ENCODE measurements around the gene MACROD1. TPM values are rescaled to one million over a fixed set of nuclear protein-coding genes. Genes with fewer than 3 reads are reported as not detected.

MACROD1 gene
- total RNA-seq, 4 donors from 2014 or later = 10.4 to 31.5 (median 19.5) TPM

DNA sequence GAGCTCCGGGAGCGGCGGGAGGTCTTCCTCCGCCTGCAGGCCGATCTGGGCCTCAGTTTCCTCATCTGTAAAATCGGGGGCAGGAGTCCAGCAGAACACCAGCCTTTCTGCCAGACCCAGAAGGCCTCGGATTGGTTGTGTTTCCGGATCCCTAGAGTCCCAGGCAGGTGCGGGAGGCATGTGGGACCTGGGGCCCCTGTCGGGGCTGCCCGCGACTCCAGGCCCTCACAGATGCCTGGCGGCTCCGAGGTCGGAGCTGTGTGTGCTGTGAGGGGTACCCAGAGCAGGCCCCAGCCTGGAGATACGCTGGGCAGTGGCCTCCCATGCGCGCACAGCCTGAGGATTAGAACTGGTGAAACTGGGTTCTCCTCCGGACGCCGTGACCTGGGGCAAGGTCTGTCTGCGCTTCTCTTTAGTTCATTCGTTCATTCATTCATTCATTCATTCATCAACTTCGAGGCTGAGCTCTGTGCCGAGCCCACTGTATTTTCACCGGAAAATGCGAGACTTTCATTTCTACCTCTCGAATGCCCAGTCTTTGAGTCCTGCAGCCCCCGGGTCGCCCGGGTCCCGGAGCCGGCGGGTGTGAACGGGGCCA lies 105.6 kb downstream of the MACROD1 start:
- Histone ChIP-seq H3K4me1 (peaks cover 0 to 23% (median 5%) of the 10 kb centered on the region in 3 donors), H3K4me3 (peak overlapping the region in 3 of 4 donors; percentile 23 to 59 (median 38)), H3K36me3 (no peaks in the 10 kb centered on the region), H3K9me3 (no peaks in the 10 kb centered on the region), H3K27ac (no peak overlapping the region), H3K27me3 (peaks cover 0 to 29% (median 0%) of the 10 kb centered on the region in 4 donors)
- DNase-seq = no peak
- intact Hi-C loops (cut with DNase I) = no loop called here
- TF ChIP-seq, protein P1, sequence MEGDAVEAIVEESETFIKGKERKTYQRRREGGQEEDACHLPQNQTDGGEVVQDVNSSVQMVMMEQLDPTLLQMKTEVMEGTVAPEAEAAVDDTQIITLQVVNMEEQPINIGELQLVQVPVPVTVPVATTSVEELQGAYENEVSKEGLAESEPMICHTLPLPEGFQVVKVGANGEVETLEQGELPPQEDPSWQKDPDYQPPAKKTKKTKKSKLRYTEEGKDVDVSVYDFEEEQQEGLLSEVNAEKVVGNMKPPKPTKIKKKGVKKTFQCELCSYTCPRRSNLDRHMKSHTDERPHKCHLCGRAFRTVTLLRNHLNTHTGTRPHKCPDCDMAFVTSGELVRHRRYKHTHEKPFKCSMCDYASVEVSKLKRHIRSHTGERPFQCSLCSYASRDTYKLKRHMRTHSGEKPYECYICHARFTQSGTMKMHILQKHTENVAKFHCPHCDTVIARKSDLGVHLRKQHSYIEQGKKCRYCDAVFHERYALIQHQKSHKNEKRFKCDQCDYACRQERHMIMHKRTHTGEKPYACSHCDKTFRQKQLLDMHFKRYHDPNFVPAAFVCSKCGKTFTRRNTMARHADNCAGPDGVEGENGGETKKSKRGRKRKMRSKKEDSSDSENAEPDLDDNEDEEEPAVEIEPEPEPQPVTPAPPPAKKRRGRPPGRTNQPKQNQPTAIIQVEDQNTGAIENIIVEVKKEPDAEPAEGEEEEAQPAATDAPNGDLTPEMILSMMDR (IDR thresholded peaks at IDR 0.05) = no peak
- no peak for TF ChIP-seq POLR2A (IDR thresholded peaks at IDR 0.05)
- 0 to 39% methylated on average over 1 to 25 of the region's 35 CpGs for WGBS, 2 donors

DNA sequence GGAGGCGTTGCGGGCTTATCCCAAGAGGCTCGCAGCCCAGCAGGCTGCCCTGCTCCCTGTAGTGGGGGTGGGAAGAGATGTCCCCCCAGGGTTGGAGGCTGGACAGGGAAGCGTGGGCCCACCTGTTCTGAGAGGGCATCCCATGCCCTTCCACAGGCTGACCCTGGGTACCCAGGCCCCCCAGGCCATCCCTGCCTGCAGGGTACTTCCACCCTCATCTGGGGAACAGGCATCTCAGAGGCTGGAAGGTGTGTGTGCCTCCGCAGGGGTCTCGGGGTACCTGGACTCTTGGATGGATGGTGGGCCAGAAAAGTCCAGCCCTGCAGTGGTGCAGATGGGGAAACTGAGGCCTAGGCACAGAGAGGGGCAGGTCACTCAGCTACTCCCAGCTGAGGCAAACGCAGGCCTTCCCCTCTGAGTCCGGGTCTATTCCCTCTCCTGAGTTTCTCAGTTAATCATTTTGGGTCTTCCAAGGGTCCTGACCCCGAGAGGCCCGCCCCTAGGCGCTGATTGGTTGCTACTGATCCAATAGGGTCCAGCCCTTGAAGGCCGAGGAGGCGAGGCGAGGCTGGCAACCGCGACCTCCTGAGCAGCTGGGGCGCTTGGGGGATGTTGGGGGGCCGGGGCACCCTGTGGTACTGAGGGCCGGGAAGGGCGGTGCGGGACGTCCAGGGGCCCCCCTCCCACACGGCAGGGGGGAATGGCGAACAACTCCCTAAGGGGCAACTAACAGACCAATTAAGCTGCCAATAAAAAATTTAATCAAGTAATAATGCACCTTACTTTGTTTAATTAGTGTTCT lies 106.4 kb downstream of the MACROD1 start:
- H3K9me3 ChIP-seq = no peaks in the 10 kb centered on the region
- H3K4me1 ChIP-seq = peaks cover 0 to 15% (median 5%) of the 10 kb centered on the region in 3 donors
- TF ChIP-seq, protein P1 (IDR thresholded peaks at IDR 0.05) = no peak
- no peak for TF ChIP-seq POLR2A (IDR thresholded peaks at IDR 0.05)
- no peaks in the 10 kb centered on the region for H3K36me3 ChIP-seq
- peaks cover 0 to 29% (median 0%) of the 10 kb centered on the region in 4 donors for H3K27me3 ChIP-seq
- intact Hi-C loops (cut with DNase I) = no loop called here
- H3K27ac ChIP-seq = no peak overlapping the region
- no peak overlapping the region for H3K4me3 ChIP-seq
- no peak for DNase-seq
- WGBS, 2 donors = 83% methylated on average over 10 of the region's 24 CpGs; no CpG with 5 or more reads in 1 of the 2 donors

DNA sequence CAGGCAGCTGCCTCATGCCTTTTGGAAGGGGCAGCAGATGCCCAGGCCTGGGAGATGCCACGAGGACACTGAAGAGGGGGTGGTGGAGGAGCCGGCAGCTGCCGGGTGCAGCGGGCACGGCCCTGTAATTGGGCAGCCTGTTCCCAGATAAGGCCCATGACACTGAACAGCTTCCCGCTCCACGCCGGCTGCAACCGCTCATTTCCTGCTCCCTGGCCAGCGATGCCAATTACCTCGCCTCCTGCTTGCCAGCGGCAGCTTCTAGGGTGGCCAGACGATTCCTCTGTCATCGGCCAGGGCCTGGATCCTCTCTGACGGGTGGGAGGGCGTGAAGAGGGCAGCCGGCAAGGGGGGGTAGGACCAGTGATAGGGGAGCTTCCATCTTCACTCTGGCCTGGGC lies 107.4 kb downstream of the MACROD1 start:
- WGBS, 2 donors = 88% methylated on average over 11 of the region's 17 CpGs; no CpG with 5 or more reads in 1 of the 2 donors
- TF ChIP-seq, protein P1 (IDR thresholded peaks at IDR 0.05) = no peak
- no peak for TF ChIP-seq POLR2A (IDR thresholded peaks at IDR 0.05)
- no peaks in the 10 kb centered on the region for H3K9me3 ChIP-seq

DNA sequence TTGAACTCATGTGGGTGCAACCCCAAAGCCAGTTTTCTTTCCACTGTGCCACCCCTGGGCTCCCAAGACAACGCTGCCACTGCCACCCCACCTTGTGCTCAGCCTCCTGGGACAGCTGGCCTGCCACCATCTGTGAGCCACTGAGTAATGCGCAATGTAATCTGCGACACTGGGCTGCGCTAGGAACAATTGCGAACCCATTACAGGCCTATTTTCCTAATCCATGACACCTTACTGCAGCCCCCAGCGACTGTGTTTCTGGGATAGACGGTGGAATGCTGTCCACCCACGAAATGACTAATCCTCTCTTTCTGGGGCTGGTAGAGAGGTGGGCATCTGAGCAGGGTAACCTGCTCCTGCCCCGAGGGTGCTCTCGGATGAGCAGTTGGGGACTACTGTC lies 108.0 kb downstream of the MACROD1 start:
- TF ChIP-seq, protein P1 (IDR thresholded peaks at IDR 0.05) = no peak
- no peak for TF ChIP-seq POLR2A (IDR thresholded peaks at IDR 0.05)

More for the DNA sequence above, 107.4 kb downstream of the MACROD1 start:
- intact Hi-C loops (cut with DNase I) = no loop called here
- H3K27me3 ChIP-seq = peaks cover 0 to 26% (median 0%) of the 10 kb centered on the region in 4 donors
- no peak overlapping the region for H3K27ac ChIP-seq
- H3K4me1 ChIP-seq = peaks cover 0 to 13% (median 5%) of the 10 kb centered on the region in 3 donors
- no peak overlapping the region for H3K4me3 ChIP-seq
- H3K36me3 ChIP-seq = no peaks in the 10 kb centered on the region
- no peak for DNase-seq

DNA sequence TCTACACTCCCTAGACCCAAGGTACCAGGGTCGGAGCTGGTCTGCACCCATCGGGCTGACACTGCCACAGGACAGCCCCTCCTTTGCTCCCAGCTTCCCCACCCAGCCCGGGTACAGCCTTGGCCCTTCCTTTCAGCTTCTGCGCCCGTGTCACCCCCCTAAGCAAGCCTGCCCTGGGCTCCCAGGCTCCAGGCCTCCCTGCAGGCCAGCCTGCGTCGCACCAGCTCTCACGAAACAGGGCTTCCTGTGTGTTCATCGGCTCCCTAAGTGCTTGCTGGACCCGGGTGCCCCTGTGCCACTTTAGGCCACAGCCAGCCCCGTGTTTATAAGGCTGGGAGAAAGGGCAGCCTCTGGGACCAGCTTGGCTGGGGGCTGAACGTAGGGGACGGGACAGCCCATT lies 109.1 kb downstream of the MACROD1 start:
- TF ChIP-seq, protein P1 (IDR thresholded peaks at IDR 0.05) = no peak
- TF ChIP-seq POLR2A (IDR thresholded peaks at IDR 0.05) = no peak
- intact Hi-C loops (cut with DNase I) = no loop called here
- 91 to 100% methylated on average over 2 to 6 of the region's 13 CpGs for WGBS, 2 donors
- Histone ChIP-seq H3K9me3 (no peaks in the 10 kb centered on the region), H3K27me3 (peaks cover 0 to 19% (median 0%) of the 10 kb centered on the region in 4 donors), H3K4me1 (peaks cover 0 to 13% (median 5%) of the 10 kb centered on the region in 3 donors), H3K36me3 (no peaks in the 10 kb centered on the region), H3K27ac (no peak overlapping the region), H3K4me3 (no peak overlapping the region)
- DNase-seq = no peak

More for the DNA sequence above, 108.0 kb downstream of the MACROD1 start:
- intact Hi-C loops (cut with DNase I) = no loop called here
- no peaks in the 10 kb centered on the region for H3K36me3 ChIP-seq
- no peaks in the 10 kb centered on the region for H3K9me3 ChIP-seq
- H3K4me3 ChIP-seq = no peak overlapping the region
- H3K27me3 ChIP-seq = peaks cover 0 to 26% (median 0%) of the 10 kb centered on the region in 4 donors
- no peak overlapping the region for H3K27ac ChIP-seq
- 84 to 95% methylated on average over 8 to 10 of the region's 10 CpGs for WGBS, 2 donors
- H3K4me1 ChIP-seq = peaks cover 0 to 13% (median 5%) of the 10 kb centered on the region in 3 donors
- DNase-seq = no peak
